CD4-positive, alpha-beta T cell treated with Interleukin-10 for 1 hour (primary cell): ENCODE measurements around the gene FRG2.
"Not testable (repeated sequence)": the region's sequence is repeated elsewhere in the genome, so short reads cannot be mapped to it uniquely, and the experiment has no call there.

Experiments
- DNase-seq: peaks from one replicate; pipeline ENCODE4 v3.0.0-alpha.2; 2020

FRG2 gene

DNA sequence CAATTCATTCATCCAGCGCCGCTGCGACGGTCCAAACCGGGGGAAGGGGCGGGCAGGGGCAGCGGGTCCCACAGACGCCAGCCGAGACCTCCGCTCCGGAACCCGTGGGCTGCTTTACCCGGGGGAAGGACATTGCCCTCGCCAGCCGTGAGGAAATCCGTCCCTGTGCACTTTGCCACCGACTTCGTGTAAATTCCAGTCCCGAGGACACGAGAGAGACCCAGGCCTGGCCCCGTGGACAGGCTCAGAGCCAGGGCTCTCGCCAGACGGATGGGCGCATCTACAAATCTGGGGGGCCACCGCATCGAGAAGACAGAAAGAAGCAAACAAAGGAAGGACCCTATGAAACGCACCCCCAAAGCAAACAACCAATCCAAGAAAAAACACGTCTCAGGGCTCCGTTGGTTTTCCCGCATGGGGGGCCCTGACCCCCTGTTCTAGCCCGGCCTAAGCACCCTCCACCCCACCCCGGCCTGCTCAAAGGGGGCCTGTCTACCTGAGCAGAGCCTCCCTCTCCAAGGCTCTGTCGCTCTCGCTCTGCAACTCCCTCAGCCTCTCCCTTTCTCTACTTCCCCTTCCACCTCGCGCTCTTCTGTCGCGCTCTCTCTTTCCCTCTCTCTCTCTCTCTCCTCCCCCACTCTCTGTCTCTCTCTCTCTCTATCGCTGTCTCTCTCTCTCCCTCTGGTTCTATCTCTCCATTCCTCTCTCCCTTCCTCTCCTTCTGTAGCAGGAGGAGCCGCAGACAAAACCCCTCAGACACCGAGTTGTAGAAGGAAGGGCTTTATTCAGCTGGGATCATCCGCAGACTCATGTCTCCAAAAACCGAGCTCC lies 11.3 kb downstream of the FRG2 start:
- no peak for DNase-seq

DNA sequence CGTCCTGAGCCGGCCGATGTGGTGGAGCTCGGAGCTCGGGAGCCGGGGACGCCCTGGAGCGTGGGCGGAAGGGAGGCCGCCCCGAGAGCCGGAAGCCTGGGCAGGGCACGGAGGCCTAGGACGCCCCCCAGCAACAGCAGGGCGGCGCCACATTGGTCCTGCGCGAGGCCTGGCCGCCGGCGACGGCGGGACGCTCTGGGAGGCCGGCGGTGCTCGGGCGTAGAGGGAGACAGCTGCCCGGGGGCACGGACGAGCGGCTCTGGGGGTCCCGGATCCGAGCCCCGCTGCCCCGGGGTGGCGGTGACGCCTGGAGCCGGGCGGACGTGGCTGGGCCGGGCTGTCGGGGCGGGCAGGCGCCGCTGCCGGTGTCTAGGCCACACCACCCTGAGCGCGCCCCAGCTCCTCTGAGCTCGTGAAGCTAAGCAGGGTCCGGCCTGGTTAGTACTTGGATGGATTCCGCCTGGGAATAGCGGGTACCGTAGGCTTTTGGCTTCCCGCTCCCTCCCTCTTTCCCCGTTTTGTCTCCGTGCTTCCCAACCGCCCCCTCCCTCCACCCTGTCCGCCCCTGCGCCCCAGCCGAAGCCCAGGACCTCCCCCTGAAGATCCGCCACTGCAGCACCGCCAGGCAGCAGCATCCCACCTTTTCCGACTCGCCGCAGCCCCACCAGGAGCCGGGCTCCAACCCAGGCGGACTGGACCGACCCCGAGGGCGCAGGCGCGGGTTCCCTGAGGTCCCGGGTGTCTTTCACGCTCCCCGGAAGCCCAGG lies 12.1 kb downstream of the FRG2 start:
- peak; percentile 10 for DNase-seq

DNA sequence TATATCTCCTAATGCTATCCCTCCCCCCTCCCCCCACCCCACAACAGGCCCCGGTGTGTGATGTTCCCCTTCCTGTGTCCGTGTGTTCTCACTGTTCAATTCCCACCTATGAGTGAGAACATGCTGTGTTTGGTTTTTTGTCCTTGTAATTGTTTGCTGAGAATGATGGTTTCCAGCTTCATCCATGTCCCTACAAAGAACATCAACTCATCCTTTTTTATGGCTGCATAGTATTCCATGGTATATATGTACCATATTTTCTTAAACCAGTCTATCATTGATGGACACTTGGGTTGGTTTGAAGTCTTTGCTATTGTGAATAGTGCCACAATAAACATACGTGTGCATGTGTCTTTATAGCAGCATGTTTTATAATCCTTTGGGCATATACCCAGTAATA lies 37.1 kb downstream of the FRG2 start:
- DNase-seq = not testable (repeated sequence)

DNA sequence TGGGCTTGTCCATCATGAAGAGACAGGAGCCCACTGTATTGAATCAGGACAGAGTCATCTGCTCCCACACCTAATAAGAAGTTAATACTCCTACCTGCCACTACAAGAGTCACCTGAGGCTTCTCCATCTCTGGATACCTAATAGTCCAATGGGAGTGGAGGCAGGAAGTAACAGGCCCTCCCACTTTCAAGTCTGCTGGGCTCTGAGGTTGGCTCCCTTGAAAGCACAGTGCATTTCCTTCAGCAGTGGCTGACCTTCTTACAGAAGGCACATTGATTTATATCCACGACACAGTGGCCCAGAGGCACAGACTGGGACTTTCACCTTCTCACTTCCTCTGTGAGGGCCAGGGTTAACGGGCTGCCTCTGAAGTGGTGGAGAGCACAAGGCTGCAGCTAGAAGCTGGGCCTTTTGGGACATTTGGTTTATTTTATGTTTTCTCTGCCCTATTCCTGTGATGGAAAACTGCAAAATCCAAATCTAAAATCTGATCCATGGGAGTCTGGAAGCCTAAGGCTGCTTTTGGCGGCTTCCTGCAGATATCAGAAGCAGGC lies 38.1 kb downstream of the FRG2 start:
- DNase-seq = no peak

DNA sequence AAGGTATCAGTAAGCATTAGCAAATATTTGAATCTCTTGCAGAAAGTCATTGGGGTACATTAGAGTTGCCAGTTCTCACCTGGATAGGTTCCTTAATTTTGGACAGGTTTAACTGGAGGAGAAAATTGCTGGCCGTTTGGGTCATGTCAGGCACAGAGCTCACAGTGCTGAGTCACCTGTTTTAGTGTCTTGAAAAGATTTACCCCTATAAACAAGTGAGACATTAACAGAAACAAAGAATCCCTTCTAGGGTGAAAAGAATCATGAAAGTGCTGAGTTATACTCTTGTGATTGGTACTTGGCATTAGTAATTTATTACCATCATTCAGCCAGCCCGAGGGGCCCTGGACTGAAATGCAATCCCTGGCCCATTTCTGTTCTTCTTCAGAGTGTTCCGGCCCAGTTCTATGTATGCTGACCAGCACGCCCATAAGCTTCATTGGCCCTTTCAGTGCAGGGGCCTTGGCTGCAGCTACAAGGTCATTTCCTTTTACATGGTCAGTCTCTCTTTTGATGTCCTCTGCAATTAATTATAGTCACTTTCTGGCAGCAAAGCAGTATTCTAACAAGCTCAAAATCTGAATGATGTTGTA lies 41.3 kb downstream of the FRG2 start:
- DNase-seq = not testable (repeated sequence)

DNA sequence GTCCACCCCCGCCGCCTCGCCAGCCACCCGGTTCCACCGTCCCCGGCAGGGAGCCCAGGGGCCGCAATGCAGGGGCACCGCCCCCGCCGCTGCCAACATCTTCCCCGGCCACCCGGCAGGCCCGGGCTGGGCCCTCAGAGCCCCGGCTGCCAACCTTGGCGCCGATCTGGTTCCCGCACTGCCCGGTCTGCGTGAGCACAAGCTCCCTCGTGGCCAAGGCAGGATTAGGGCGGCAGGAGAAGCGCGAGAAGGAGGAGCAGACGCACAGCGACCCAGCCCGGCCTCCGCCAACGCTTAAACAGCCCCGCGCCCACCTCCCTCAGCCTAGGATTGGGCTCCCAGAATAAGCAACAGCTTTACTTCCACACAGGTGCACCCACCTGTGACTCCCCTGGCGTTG lies 42.4 kb downstream of the FRG2 start:
- DNase-seq = not testable (repeated sequence)

DNA sequence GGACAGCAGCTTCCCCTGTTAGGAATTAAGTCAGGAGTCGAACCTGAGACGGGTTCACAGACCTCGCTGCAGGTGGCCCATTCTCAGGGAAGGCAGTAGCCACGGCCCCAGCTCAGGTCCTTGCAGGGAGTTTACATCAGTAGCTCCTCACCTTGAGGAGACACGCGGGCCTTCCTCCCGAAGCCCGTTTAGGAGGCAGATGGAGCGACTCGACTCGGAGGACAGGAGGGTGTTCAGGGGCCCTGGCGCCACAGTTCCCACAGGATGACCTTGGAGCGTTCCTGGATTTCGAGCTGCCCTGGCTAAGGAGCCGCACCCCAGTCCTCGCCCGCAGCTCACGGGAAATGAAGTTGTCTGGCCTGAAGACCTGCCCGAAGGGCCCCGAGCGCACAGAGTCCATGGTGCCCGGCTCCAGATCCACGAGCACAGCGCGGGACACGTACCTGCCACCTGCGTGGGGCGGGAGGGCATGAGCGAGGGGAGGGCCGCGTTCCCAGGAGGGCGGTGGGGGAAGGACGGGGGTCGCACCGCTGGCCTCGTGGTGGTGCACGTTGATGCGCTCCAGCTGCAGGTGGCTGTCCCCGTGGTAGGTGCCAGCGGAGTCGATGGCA lies 43.0 kb downstream of the FRG2 start:
- DNase-seq = not testable (repeated sequence)

DNA sequence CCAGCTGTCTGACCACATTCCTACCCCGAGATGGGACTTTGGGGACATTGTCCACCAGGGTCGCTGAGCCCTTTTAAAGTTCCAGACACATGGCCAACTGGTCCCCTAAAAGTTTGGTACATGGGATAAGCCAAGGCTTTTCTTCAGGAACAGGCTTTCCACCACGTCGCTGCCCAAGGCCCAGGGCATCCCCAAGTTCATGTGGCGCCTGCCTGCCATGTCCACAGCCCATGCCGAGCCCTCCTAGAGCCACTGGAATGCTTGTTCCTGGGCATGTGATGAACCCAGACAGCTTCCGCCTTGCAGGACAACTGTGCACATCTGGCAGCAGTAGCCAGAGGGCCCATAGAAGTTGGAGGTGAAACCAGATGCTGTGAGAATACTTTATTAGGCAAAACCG lies 45.1 kb downstream of the FRG2 start:
- DNase-seq = no peak

DNA sequence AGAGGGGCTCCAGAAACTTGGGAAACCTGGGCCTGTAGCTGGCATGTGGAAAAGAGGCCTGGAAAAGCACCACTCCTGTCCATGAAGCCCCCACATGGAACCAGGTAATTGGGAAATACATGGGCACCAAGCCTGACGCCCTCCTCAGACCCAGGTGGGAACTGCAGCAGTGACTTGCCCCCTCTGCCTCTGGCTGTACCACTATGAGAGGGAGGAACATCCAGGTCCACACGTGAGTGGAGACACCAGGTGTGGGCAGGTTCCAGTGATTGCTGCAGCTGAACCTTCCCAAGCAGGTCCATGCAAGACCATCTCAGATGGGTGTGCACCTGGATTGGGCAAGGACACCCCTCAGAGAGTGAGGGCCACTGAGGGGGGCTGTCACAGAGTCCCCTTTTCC lies 46.8 kb downstream of the FRG2 start:
- not testable (repeated sequence) for DNase-seq

DNA sequence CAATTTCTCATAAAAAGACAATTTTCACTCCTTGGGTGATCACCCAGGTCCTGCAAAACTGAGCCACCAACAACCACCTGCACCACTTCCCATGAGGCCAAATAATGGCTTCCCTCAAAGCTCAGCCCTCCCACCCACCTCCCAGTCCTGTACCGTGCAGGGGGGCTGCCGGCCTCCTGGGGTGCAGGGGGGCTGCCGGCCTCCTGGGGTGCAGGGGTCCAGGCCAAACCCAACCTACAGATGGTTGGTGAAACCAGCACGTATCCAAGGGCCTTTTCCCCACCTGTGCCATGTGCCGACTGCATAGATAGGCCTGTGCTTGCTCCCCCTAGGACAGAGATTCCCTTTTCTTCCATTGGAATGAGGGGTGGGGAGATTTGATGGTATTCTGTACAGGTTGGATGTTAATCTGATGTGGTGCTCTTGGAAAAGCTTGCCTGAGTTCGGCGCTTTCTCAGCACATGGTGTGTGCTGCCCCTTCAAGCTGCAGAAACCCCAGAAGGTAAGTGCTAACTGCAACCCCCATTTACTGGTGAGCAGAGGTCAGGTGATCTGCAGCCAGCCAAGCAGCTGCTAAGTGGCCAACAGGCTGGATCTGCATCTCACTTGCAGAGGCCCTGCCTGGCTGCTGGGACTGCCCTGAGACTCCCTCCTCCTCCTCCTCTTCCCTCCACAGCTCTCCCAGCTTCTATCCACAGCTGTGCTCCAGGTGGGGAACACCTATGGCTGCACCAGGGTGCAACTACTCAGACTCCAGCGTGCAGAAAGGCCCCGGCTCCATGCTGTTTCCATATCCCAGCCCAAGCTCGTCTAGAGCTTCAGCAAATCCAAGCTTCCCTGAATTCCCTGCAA lies 47.6 kb downstream of the FRG2 start:
- DNase-seq = no peak
